GM23248 (cell line): ENCODE data around the gene SOBP. TPM values are rescaled to one million over a fixed set of nuclear protein-coding genes. Genes with fewer than 3 reads are reported as not detected.

Experiments
- DNase-seq: peaks from one replicate; pipeline ENCODE4 v3.0.0-alpha.2; 2015
- H2AFZ ChIP-seq: fragments of 200-600 bp; sonication (generic); 2 replicates; pipeline ENCODE4 v1.6.1; 2016; ENCODE audit warnings: antibody characterized with exemption
- H3F3A ChIP-seq: fragments of 200-600 bp; sonication (generic); 2 replicates; pipeline ENCODE4 v1.6.1; 2016; ENCODE audit warnings: mild to moderate bottlenecking, antibody characterized with exemption, mixed run types; ENCODE audit not compliant: insufficient read depth
- H3K27ac ChIP-seq: fragments of 200-600 bp; sonication (generic); 2 replicates; pipeline ENCODE4 v1.5.1; 2016; ENCODE audit warnings: mild to moderate bottlenecking
- H3K27me3 ChIP-seq: fragments of 200-600 bp; sonication (generic); replicated peaks from 2 replicates; pipeline ENCODE4 v1.6.1; 2016; ENCODE audit warnings: mild to moderate bottlenecking; ENCODE audit not compliant: insufficient read depth
- H3K36me3 ChIP-seq: fragments of 200-600 bp; sonication (generic); 2 replicates; pipeline ENCODE4 v1.6.1; 2016; ENCODE audit warnings: low read depth, mild to moderate bottlenecking
- H3K4me1 ChIP-seq: fragments of 200-600 bp; sonication (generic); 2 replicates; pipeline ENCODE4 v1.6.1; 2016; ENCODE audit warnings: mild to moderate bottlenecking; ENCODE audit not compliant: insufficient read depth
- H3K4me2 ChIP-seq: fragments of 200-600 bp; sonication (generic); one replicate; pipeline ENCODE4 v1.6.1; 2016; ENCODE audit warnings: mild to moderate bottlenecking; ENCODE audit not compliant: unreplicated experiment
- H3K4me3 ChIP-seq: fragments of 200-600 bp; sonication (generic); 2 replicates; pipeline ENCODE4 v1.5.1; 2016; ENCODE audit warnings: mild to moderate bottlenecking
- H3K79me2 ChIP-seq: fragments of 200-600 bp; sonication (generic); 2 replicates; pipeline ENCODE4 v1.6.1; 2016; ENCODE audit warnings: mild to moderate bottlenecking; ENCODE audit not compliant: insufficient read depth
- H3K9ac ChIP-seq: fragments of 200-600 bp; sonication (generic); 2 replicates; pipeline ENCODE4 v1.6.1; 2016; ENCODE audit warnings: mild to moderate bottlenecking
- H3K9me2 ChIP-seq: fragments of 200-600 bp; sonication (generic); 2 replicates; pipeline ENCODE4 v1.6.1; 2016; ENCODE audit warnings: mixed run types, mild to moderate bottlenecking, moderate library complexity; ENCODE audit not compliant: insufficient read depth
- H3K9me3 ChIP-seq: fragments of 200-600 bp; sonication (generic); one replicate; pipeline ENCODE4 v1.6.1; 2017; ENCODE audit warnings: low read depth
- H4K20me1 ChIP-seq: fragments of 200-600 bp; sonication (generic); 2 replicates; pipeline ENCODE4 v1.6.0; 2016; ENCODE audit not compliant: insufficient read depth
- EZH2 ChIP-seq: fragments of 200-600 bp; sonication (generic); IDR thresholded peaks from 2 replicates; pipeline ENCODE4 v1.6.1; 2018; ENCODE audit warnings: antibody characterized with exemption, mild to moderate bottlenecking; ENCODE audit not compliant: insufficient read depth, poor library complexity, severe bottlenecking
- EZH2phosphoT487 ChIP-seq: fragments of 200-600 bp; sonication (generic); IDR thresholded peaks from 2 replicates; pipeline ENCODE4 v1.6.1; 2018; ENCODE audit warnings: antibody characterized with exemption, moderate library complexity, mild to moderate bottlenecking, low read depth; ENCODE audit not compliant: insufficient read depth
- WGBS, 2 experiments: methylation state at CpG; one replicate each; pipeline ENCODE4 v1.1.6; 2015 to 2017; ENCODE audit warnings: low lambda C conversion rate in 2 of 2, low coverage in 1 of 2; ENCODE audit errors: missing lambda C conversion rate in 2 of 2; 5-methylcytosine and 5-hydroxymethylcytosine counted together
- in situ Hi-C: fragments of 300-500 bp; cut with MboI; formaldehyde crosslinking; loops from 2 replicates; pipeline ENCODE4 v1.15.0; 2020
- polyA plus RNA-seq: library from polyadenylated mRNA; unstranded; fragments of >200 nt; fragmentation: Nextera tagmentation; extraction: Ambion mirVana; gene quantifications from 2 replicates; pipeline ENCODE4 v1.2.1, GENCODE V29; 2016
- total RNA-seq: library from RNA; depleted of rRNA; stranded (reverse); fragments of >200 nt; shearing (Covaris generic); gene quantifications from 2 replicates; pipeline ENCODE4 v1.2.3, GENCODE V29; 2014

Gene SOBP
- total and polyA plus RNA-seq, 2 experiments from 2014 or later, result 0.38 to 0.97 TPM

GRCh38 chr6:107657755-107658461, 168.0 kb downstream of the SOBP start:
- no peak for DNase-seq
- no peak overlapping the region for H3K27ac ChIP-seq

GRCh38 chr6:107658920-107659865, 169.3 kb downstream of the SOBP start:
- no peak overlapping the region for H3K27ac ChIP-seq
- H3K36me3 ChIP-seq, result no peaks in the 10 kb centered on the region
- H2AFZ ChIP-seq, result no peak overlapping the region

More at GRCh38 chr6:107657755-107658461, 168.0 kb downstream of the SOBP start:
- Histone ChIP-seq H3F3A (no peaks in the 10 kb centered on the region), H3K36me3 (no peaks in the 10 kb centered on the region), H3K9ac (no peak overlapping the region), H4K20me1 (no peaks in the 10 kb centered on the region), H3K79me2 (no peaks in the 10 kb centered on the region), H3K27me3 (no peaks in the 10 kb centered on the region), H3K9me3 (no peaks in the 10 kb centered on the region), H3K4me3 (no peak overlapping the region), H3K4me2 (no peak overlapping the region), H3K9me2 (no peaks in the 10 kb centered on the region), H3K4me1 (no peaks in the 10 kb centered on the region), H2AFZ (no peak overlapping the region)
- 92 to 94% methylated on average over 17 of the region's 17 CpGs for WGBS, 2 experiments
- TF ChIP-seq EZH2, result no peak
- no peak for TF ChIP-seq EZH2phosphoT487
- in situ Hi-C loops, result no loop called here

GRCh38 chr6:107660839-107661238, 170.9 kb downstream of the SOBP start:
- TF ChIP-seq EZH2phosphoT487, result no peak
- no peak for TF ChIP-seq EZH2
- Histone ChIP-seq H3F3A (peaks cover 3% of the 10 kb centered on the region; the same call in 1 of the 2 replicates), H3K36me3 (no peaks in the 10 kb centered on the region), H2AFZ (no peak overlapping the region), H3K27ac (no peak overlapping the region), H3K4me3 (no peak overlapping the region), H3K9ac (no peak overlapping the region), H3K27me3 (no peaks in the 10 kb centered on the region), H3K9me3 (no peaks in the 10 kb centered on the region), H4K20me1 (no peaks in the 10 kb centered on the region), H3K4me1 (peaks cover 10% of the 10 kb centered on the region), H3K4me2 (no peak overlapping the region), H3K79me2 (no peaks in the 10 kb centered on the region), H3K9me2 (no peaks in the 10 kb centered on the region)
- no peak for DNase-seq
- WGBS, 2 experiments, result 93 to 98% methylated on average over 11 of the region's 11 CpGs
- in situ Hi-C loops, result no loop called here

More at GRCh38 chr6:107658920-107659865, 169.3 kb downstream of the SOBP start:
- no peak overlapping the region for H3K4me3 ChIP-seq
- H3K4me2 ChIP-seq, result no peak overlapping the region
- no peaks in the 10 kb centered on the region for H3F3A ChIP-seq
- no peak for DNase-seq
- no peaks in the 10 kb centered on the region for H3K4me1 ChIP-seq
- no peaks in the 10 kb centered on the region for H4K20me1 ChIP-seq
- H3K79me2 ChIP-seq, result no peaks in the 10 kb centered on the region
- 92 to 95% methylated on average over 18 of the region's 18 CpGs for WGBS, 2 experiments
- no peaks in the 10 kb centered on the region for H3K9me2 ChIP-seq
- H3K27me3 ChIP-seq, result no peaks in the 10 kb centered on the region
- TF ChIP-seq EZH2 (no peak), EZH2phosphoT487 (no peak)
- no peaks in the 10 kb centered on the region for H3K9me3 ChIP-seq
- no peak overlapping the region for H3K9ac ChIP-seq
- in situ Hi-C loops, result no loop called here

- Histone ChIP-seq H3K4me2 (no peak overlapping the region), H3K9me3 (no peaks in the 10 kb centered on the region), H3K27ac (no peak overlapping the region), H3K79me2 (no peaks in the 10 kb centered on the region), H2AFZ (no peak overlapping the region), H3K9me2 (no peaks in the 10 kb centered on the region), H3K27me3 (no peaks in the 10 kb centered on the region), H4K20me1 (no peaks in the 10 kb centered on the region), H3K4me1 (peaks cover 12% of the 10 kb centered on the region), H3K9ac (no peak overlapping the region), H3F3A (peaks cover 6% of the 10 kb centered on the region; the same call in 1 of the 2 replicates), H3K4me3 (no peak overlapping the region), H3K36me3 (no peaks in the 10 kb centered on the region)
- in situ Hi-C loops, result no loop called here
- TF ChIP-seq EZH2, result no peak
- no peak for TF ChIP-seq EZH2phosphoT487
- WGBS, 2 experiments, result 95% methylated on average over 7 of the region's 7 CpGs
- no peak for DNase-seq
Observed at GRCh38 chr6:107661291-107661690, 171.4 kb downstream of the SOBP start.
